ENCODE data around the gene EFNA5.

DNA sequence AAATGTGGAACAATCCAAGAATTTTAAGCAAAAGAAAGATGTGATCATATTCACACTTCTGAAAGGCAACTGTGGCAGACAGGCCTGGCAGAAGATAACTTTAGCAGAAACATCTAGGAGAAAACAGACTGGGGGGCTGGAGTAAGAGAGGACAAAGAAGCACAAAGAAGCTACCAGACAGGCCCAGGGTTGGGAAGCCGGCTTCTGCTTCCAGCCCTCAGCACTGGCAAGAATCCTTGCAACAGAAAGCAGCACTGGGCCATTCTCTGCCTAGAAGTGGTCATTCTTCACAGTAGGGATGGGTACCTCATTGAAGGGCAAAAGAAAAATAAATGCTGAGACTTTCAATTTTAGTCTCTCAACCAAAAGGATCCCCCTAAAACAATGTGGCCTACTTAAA is 49.6 kb downstream of the EFNA5 start:
- TF ChIP-seq, protein P1, sequence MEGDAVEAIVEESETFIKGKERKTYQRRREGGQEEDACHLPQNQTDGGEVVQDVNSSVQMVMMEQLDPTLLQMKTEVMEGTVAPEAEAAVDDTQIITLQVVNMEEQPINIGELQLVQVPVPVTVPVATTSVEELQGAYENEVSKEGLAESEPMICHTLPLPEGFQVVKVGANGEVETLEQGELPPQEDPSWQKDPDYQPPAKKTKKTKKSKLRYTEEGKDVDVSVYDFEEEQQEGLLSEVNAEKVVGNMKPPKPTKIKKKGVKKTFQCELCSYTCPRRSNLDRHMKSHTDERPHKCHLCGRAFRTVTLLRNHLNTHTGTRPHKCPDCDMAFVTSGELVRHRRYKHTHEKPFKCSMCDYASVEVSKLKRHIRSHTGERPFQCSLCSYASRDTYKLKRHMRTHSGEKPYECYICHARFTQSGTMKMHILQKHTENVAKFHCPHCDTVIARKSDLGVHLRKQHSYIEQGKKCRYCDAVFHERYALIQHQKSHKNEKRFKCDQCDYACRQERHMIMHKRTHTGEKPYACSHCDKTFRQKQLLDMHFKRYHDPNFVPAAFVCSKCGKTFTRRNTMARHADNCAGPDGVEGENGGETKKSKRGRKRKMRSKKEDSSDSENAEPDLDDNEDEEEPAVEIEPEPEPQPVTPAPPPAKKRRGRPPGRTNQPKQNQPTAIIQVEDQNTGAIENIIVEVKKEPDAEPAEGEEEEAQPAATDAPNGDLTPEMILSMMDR (IDR thresholded peaks at IDR 0.05): no peak
- TF ChIP-seq EP300 (IDR thresholded peaks at IDR 0.05): no peak
